Measurements from ENCODE around the gene IFI6.

The IFI6 gene

DNA sequence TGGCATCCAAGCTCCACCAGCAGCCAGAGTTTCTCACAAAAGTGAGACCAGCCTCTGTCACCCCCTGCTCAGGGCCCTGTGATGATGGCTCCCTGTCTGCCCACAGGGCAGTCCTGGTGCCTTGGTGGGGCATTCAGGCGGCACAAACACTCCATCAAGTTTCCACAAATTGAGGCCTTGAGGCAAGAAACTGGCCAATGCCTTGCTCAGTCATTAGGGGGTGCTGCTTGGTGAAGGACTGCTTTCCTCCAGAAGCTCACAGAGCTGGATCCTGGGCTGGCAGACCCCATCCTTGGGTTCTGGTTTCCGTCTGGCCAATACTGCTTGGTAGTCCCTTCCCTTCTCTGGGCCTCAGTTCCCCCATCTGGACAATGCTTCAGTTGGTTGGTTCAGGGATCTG, 55.6 kb downstream of the IFI6 start:
- no peak for DNase-seq (ENCODE audit: low read depth, low spot score)
- in situ Hi-C loops (cut with HindIII; ENCODE audit: low sequenced_read_pairs), result no loop called here
- H3K4me3 ChIP-seq (ENCODE audit: low read depth, low read length), result no peak overlapping the region
- TF ChIP-seq, protein P1, sequence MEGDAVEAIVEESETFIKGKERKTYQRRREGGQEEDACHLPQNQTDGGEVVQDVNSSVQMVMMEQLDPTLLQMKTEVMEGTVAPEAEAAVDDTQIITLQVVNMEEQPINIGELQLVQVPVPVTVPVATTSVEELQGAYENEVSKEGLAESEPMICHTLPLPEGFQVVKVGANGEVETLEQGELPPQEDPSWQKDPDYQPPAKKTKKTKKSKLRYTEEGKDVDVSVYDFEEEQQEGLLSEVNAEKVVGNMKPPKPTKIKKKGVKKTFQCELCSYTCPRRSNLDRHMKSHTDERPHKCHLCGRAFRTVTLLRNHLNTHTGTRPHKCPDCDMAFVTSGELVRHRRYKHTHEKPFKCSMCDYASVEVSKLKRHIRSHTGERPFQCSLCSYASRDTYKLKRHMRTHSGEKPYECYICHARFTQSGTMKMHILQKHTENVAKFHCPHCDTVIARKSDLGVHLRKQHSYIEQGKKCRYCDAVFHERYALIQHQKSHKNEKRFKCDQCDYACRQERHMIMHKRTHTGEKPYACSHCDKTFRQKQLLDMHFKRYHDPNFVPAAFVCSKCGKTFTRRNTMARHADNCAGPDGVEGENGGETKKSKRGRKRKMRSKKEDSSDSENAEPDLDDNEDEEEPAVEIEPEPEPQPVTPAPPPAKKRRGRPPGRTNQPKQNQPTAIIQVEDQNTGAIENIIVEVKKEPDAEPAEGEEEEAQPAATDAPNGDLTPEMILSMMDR (IDR thresholded peaks at IDR 0.05; ENCODE audit: low read depth, low read length), result peak; percentile 27

Measured in astrocyte of the spinal cord (primary cell).